Fibroblast of the aortic adventitia (primary cell): ENCODE data around the gene TMEM150A. TPM values are rescaled to one million over a fixed set of nuclear protein-coding genes. Genes with fewer than 3 reads are reported as not detected.
A peak's percentile ranks its signal among the peaks of the same experiment; 100 is the strongest.

Source experiments
- DNase-seq: peaks from one replicate; pipeline ENCODE4 v3.0.0-alpha.2; 2010; ENCODE audit warnings: low read depth
- H3K4me3 ChIP-seq: 2 replicates; pipeline ENCODE4 v1.5.1; 2011; ENCODE audit warnings: low read depth, mild to moderate bottlenecking, control low read depth, low read length, moderate library complexity
- CTCF ChIP-seq: IDR thresholded peaks from 2 replicates; pipeline ENCODE4 v1.5.1; 2011; ENCODE audit warnings: mild to moderate bottlenecking, low read length, control low read depth, inconsistent platforms; ENCODE audit not compliant: insufficient read depth
- total RNA-seq: library from RNA; depleted of rRNA; stranded (reverse); fragments of >200 nt; gene quantifications from 2 replicates; pipeline ENCODE4 v1.2.3, GENCODE V29; 2012; ENCODE audit warnings: low replicate concordance

Gene TMEM150A
- total RNA-seq, 1 donor = 8.6 TPM

- H3K4me3 ChIP-seq = no peak overlapping the region
- TF ChIP-seq CTCF = no peak
Observed at GRCh38 chr2:85598594-85599340, 3.7 kb downstream of the TMEM150A start.

GRCh38 chr2:85597241-85597640 is 5.3 kb downstream of the TMEM150A start:
- DNase-seq = no peak
- H3K4me3 ChIP-seq = no peak overlapping the region
- no peak for TF ChIP-seq CTCF

More at GRCh38 chr2:85598594-85599340, 3.7 kb downstream of the TMEM150A start:
- DNase-seq = no peak

- no peak for TF ChIP-seq CTCF
- peak overlapping the region; percentile 100 for H3K4me3 ChIP-seq
- no peak for DNase-seq
Observed at GRCh38 chr2:85596486-85597143, 5.9 kb downstream of the TMEM150A start.

GRCh38 chr2:85596026-85596333 is 6.5 kb downstream of the TMEM150A start:
- DNase-seq = no peak
- H3K4me3 ChIP-seq = peak overlapping the region; percentile 100
- no peak for TF ChIP-seq CTCF

GRCh38 chr2:85595301-85596025 is 7.0 kb downstream of the TMEM150A start, which contains the start of gene RNF181:
TSS of gene RNF181 (plus strand) at chr2:85595745. CDS start at chr2:85595764, 19 bp downstream.
- peak within 1 kb of the TSS; percentile 100 for H3K4me3 ChIP-seq
- TF ChIP-seq CTCF = no peak
- peak; percentile 100 for DNase-seq

GRCh38 chr2:85594715-85595300 is 7.7 kb downstream of the TMEM150A start:
- DNase-seq = no peak
- H3K4me3 ChIP-seq = peak overlapping the region; percentile 60
- TF ChIP-seq CTCF = no peak
